Activated CD4-positive, alpha-beta memory T cell treated with anti-CD3 and anti-CD28 coated beads, Interleukin-2, amount 10 ng/mL, durations not matched to agents 7 days and 5 days (primary cell): ENCODE data around the gene NUP205. TPM values are rescaled to one million over a fixed set of nuclear protein-coding genes. Genes with fewer than 3 reads are reported as not detected.
"Not testable (repeated sequence)": the region's sequence is repeated elsewhere in the genome, so short reads cannot be mapped to it uniquely, and the experiment has no call there.

ENCODE experiments used
- CTCF ChIA-PET: fragments of 350-600 bp; sonication (Branson Sonifier 250); formaldehyde crosslinking; loops from one replicate; lab custom pipeline; 2021; ENCODE audit warnings: antibody characterized with exemption, inconsistent platforms; lab: Charles Lee
- POLR2A ChIA-PET: fragments of 350-600 bp; sonication (Branson Sonifier 250); formaldehyde crosslinking; loops from one replicate; lab custom pipeline; 2021; ENCODE audit warnings: antibody characterized with exemption; lab: Charles Lee
- DNase-seq: peaks from one replicate; pipeline ENCODE4 v3.0.0-alpha.2; 2020
- H3K27ac Mint-ChIP-seq: one replicate; pipeline ENCODE4 v1.8.0; 2021; ENCODE audit warnings: mild to moderate bottlenecking, mixed read lengths
- H3K27me3 Mint-ChIP-seq: one replicate; pipeline ENCODE4 v1.8.0; 2021; ENCODE audit warnings: mixed read lengths
- H3K36me3 Mint-ChIP-seq: one replicate; pipeline ENCODE4 v1.8.0; 2021; ENCODE audit warnings: low read depth, mixed read lengths
- H3K4me1 Mint-ChIP-seq: one replicate; pipeline ENCODE4 v1.8.0; 2021; ENCODE audit warnings: mixed read lengths
- H3K4me3 Mint-ChIP-seq: one replicate; pipeline ENCODE4 v1.8.0; 2021; ENCODE audit warnings: mild to moderate bottlenecking, mixed read lengths
- H3K9me3 Mint-ChIP-seq: one replicate; pipeline ENCODE4 v1.8.0; 2021; ENCODE audit warnings: mixed read lengths
- total RNA-seq, 2 experiments: library from RNA; stranded (reverse); gene quantifications; one replicate each; pipeline ENCODE4 v1.2.3, GENCODE V29; 2021

Gene NUP205
- total RNA-seq, 2 experiments from 2014 or later = 91.2 to 92.3 TPM

DNA sequence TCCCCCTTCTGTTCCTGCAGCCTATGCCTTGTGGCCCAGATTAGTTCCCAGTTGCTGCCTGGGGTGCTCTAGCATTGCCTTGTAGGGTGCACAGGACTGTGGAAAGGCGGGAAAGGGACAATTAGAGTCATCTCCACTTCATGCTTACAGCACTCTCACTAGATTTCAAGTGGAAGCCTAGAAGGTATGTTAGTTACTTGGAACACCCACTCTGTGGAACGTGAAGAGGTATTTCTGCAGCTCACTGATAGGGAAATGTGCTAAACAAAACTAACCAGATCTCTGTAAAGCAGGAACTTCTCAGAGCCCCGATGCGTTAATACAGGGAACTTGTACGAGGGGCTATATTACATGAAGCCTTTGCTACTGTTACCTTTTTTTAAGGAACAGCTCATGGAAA lies 124.0 kb downstream of the NUP205 start:
- H3K27ac Mint-ChIP-seq = no peak overlapping the region
- peaks cover 15% of the 10 kb centered on the region for H3K4me1 Mint-ChIP-seq
- no peaks in the 10 kb centered on the region for H3K9me3 Mint-ChIP-seq
- H3K4me3 Mint-ChIP-seq = no peak overlapping the region
- CTCF ChIA-PET = interaction anchor here (1.0 to 2.3 kb wide), 4 partner anchors 9 to 261 kb away, joined by 3 to 10 read pairs (median 6); partner anchors contain the start of gene STMP1
- H3K36me3 Mint-ChIP-seq = peaks cover 5% of the 10 kb centered on the region
- H3K27me3 Mint-ChIP-seq = peaks cover 1% of the 10 kb centered on the region
- POLR2A ChIA-PET = no interaction called here
- no peak for DNase-seq

DNA sequence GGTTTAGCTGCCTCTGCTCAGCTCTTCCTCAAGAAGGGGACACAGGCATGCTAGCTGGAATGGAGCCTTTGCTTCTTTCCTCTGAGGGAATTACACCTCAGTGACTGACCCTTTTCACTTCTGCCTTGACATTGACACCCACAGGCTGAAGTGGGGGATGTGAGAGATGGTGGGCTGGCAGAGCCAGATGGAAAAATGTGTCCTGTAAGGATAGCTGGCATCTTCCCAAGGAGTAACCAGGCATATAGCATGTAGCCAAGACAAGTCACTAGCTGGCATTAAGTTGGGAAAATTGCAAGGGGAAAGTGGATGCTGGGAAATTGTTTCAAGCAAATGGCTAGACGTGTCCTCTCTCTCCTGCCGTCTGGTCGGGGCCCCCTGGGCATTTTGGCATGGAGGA lies 124.5 kb downstream of the NUP205 start:
- POLR2A ChIA-PET = no interaction called here
- Mint-ChIP-seq H3K27ac (no peak overlapping the region), H3K9me3 (no peaks in the 10 kb centered on the region), H3K4me1 (peaks cover 15% of the 10 kb centered on the region), H3K36me3 (peaks cover 5% of the 10 kb centered on the region), H3K27me3 (peaks cover 1% of the 10 kb centered on the region), H3K4me3 (no peak overlapping the region)
- DNase-seq = no peak
- CTCF ChIA-PET = interaction anchor here (1.2 to 2.3 kb wide), 3 partner anchors 9 to 260 kb away, joined by 3 to 10 read pairs (median 9); partner anchors contain the start of gene STMP1

DNA sequence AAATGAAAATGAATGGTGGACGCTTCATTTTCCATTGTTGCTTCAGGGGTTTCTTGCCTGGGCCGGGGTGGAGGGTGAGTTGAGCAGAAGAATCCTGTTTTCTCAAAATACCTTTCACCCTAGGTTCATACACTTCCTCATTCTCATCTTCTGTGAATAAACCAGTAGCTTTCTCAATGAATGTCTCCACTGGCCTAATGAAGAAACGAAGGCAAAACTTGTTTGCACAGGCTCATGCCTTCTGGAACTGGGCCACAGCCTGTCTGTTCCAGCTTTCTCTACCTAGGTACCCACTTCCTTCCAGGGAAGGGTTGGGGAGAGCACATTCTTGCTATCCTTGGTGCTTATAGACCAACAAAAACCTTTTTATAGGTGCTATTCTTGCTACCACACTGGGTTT lies 125.9 kb downstream of the NUP205 start:
- Mint-ChIP-seq H3K4me3 (no peak overlapping the region), H3K4me1 (peaks cover 15% of the 10 kb centered on the region), H3K36me3 (no peaks in the 10 kb centered on the region), H3K27ac (no peak overlapping the region), H3K9me3 (no peaks in the 10 kb centered on the region), H3K27me3 (peaks cover 1% of the 10 kb centered on the region)
- ChIA-PET POLR2A (no interaction called here), CTCF (interaction anchor here (1.1 kb wide), 1 partner anchor 11 kb away, joined by 3 read pairs; no protein-coding TSS in a partner anchor)
- DNase-seq = no peak

DNA sequence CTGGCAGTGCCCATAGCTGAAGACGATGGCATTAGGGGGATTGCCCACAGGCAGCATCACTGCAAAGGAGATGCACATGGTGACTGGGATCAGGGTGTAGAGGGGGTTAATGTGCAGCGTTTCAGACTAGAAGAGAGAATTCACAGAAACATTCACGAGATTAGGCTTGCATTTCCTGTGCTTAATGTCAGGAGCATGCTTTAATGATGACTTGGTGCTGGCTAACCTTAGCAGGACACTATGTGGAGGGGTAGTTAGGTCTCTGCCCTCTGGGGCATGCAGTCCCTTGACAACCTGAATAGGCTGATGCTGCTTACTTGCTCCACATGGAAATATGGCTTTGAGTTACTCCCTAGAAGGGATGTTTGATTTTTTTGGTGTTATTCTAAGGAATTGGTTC lies 126.4 kb downstream of the NUP205 start:
- H3K27ac Mint-ChIP-seq = no peak overlapping the region
- H3K4me1 Mint-ChIP-seq = peaks cover 15% of the 10 kb centered on the region
- ChIA-PET CTCF (interaction anchor here (1.1 kb wide), 2 partner anchors 11 to 22 kb away, joined by 3 to 5 read pairs; partner anchors contain the start of gene STMP1), POLR2A (interaction anchor here (0.7 kb wide), 1 partner anchor 178 kb away, joined by 3 read pairs; no protein-coding TSS in a partner anchor)
- H3K27me3 Mint-ChIP-seq = peaks cover 1% of the 10 kb centered on the region
- DNase-seq = no peak
- peaks cover under 1% of the 10 kb centered on the region for H3K36me3 Mint-ChIP-seq
- H3K4me3 Mint-ChIP-seq = no peak overlapping the region
- no peaks in the 10 kb centered on the region for H3K9me3 Mint-ChIP-seq

DNA sequence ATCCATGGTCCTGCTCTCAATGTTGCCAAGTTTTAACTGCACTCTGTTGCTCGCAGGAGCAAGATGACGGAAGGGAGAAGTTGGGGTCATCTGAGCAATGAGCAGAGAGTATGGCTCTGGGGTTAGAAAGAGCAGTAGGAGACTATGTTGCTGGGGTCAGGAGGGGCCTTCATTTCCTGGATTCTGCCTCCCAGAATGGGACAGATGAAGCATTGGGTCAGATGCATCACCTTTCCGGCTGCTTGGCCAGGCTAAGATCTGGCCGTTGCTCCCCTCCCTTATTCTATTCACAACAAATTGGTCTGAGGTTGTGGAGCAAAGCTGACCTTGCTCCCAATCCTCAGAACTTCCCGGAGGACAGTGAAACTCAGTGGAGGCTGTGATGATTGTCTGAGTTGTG lies 127.0 kb downstream of the NUP205 start:
- CTCF ChIA-PET = interaction anchor here (0.6 to 1.1 kb wide), 3 partner anchors 9 to 22 kb away, joined by 3 to 5 read pairs (median 4); partner anchors contain the start of gene STMP1
- H3K36me3 Mint-ChIP-seq = peaks cover 2% of the 10 kb centered on the region
- no peaks in the 10 kb centered on the region for H3K9me3 Mint-ChIP-seq
- no peak overlapping the region for H3K4me3 Mint-ChIP-seq
- peaks cover 15% of the 10 kb centered on the region for H3K4me1 Mint-ChIP-seq
- H3K27me3 Mint-ChIP-seq = peaks cover 1% of the 10 kb centered on the region
- DNase-seq = no peak
- no peak overlapping the region for H3K27ac Mint-ChIP-seq
- POLR2A ChIA-PET = interaction anchor here (0.7 kb wide), 1 partner anchor 179 kb away, joined by 3 read pairs; no protein-coding TSS in a partner anchor

DNA sequence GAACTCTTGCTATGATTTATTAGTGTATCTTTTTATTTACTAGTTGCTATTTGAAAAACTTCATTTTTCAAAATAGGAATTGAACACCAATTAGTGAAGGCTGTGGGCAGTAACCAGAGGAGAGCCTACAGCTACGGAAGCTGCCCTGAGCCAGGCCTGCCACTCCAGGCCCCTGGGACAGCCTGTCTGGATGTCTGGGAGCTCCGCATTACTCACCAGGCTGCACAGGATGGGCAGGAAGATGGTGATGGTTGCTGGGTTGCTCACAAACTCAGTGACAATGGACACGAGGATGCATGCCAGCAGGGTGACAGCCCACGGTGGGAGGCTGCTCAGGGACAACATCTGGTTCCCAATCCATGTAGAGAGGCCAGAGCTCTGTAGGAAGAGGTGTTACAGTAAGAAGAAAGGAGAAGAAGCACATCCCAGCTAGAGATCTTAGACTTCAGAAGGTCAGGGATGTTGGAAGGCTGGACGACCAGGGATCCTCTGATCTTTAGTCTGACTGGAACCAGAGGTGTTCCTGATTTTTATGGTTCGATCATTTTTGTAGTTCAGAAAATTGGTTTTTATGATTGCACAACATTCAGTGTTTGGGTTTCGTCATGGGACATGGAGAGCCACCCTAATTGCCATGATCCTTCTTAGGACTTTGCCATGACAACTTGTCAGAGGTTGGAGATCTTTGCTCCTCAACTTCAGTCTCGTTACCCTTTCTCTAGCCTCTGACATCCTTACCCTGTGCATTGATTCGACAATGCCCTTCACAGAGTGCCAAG lies 127.8 kb downstream of the NUP205 start:
- POLR2A ChIA-PET = no interaction called here
- no peak for DNase-seq
- CTCF ChIA-PET = interaction anchor here (0.6 to 1.0 kb wide), 2 partner anchors 10 to 13 kb away, joined by 3 to 4 read pairs; no protein-coding TSS in a partner anchor
- Mint-ChIP-seq H3K4me3 (no peak overlapping the region), H3K27me3 (peaks cover 1% of the 10 kb centered on the region), H3K36me3 (peaks cover 2% of the 10 kb centered on the region), H3K9me3 (no peaks in the 10 kb centered on the region), H3K4me1 (peaks cover 12% of the 10 kb centered on the region), H3K27ac (no peak overlapping the region)

DNA sequence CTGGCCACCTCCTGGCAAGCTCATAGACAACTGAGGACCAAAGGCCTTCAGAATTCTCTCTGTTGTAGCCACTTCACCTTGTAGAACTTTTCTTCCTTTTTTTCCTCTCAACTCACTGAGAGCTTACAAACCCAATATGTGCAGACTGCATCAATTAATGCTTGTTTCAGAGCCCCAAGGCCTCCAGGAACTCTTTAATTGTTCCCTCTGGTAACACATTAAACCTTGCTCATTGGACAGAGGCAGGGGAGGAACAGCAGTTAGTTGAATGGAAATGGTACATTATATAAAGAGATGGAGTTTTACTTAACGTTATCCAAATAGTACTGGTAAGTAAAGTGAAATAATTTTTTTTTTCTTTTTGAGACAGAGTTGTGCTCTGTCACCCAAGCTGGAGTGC lies 129.7 kb downstream of the NUP205 start:
- DNase-seq = no peak
- CTCF ChIA-PET = interaction anchor here (1.3 kb wide), 1 partner anchor 14 kb away, joined by 6 read pairs; no protein-coding TSS in a partner anchor
- no peaks in the 10 kb centered on the region for H3K9me3 Mint-ChIP-seq
- POLR2A ChIA-PET = interaction anchor here (1.0 kb wide), 1 partner anchor 11 kb away, joined by 3 read pairs; no protein-coding TSS in a partner anchor
- no peak overlapping the region for H3K4me3 Mint-ChIP-seq
- no peaks in the 10 kb centered on the region for H3K4me1 Mint-ChIP-seq
- H3K36me3 Mint-ChIP-seq = peaks cover 2% of the 10 kb centered on the region
- no peak overlapping the region for H3K27ac Mint-ChIP-seq
- peaks cover 1% of the 10 kb centered on the region for H3K27me3 Mint-ChIP-seq

DNA sequence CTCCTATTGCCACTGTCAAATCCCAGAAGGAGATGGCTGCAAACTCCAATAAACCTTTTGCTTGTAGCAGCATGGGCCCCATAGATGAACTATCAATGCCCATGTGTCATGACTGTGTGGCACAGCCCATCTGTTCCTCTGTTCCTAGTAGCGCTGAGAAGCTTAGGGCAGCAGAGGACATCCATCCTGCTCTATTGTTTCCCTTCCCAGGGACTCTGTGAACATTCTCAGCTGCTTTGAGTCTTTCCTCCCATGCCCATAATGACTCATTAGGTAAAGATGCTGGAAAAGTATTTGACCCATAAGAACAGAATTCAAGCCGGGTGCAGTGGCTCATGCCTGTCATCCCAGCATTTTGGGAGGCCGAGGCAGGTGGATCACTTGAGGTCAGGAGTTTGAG lies 132.8 kb downstream of the NUP205 start:
- Mint-ChIP-seq H3K4me3 (no peak overlapping the region), H3K36me3 (peaks cover 2% of the 10 kb centered on the region), H3K27me3 (no peaks in the 10 kb centered on the region), H3K27ac (no peak overlapping the region), H3K9me3 (no peaks in the 10 kb centered on the region), H3K4me1 (no peaks in the 10 kb centered on the region)
- ChIA-PET CTCF (interaction anchor here (1.4 kb wide), 1 partner anchor 17 kb away, joined by 4 read pairs; no protein-coding TSS in a partner anchor), POLR2A (no interaction called here)
- no peak for DNase-seq

DNA sequence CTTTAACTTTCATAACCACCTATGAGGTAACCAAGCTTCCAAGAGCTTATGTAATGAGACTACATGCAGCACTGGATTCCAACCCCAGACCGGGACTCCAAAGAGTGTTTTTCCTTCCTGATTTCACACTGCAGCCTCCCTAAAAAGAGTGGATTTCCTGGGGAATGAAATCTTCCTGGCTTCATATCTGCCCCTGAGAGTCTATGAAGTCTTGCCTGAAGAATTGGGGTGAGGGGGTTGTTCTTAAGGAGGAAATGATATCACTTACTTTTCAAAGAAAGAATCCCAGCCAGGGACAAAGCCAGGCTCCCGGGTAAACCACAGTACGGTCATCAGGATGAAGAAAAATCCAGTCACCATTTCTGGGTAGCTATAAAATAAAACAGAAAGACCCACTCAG lies 134.3 kb downstream of the NUP205 start:
- peaks cover 2% of the 10 kb centered on the region for H3K36me3 Mint-ChIP-seq
- POLR2A ChIA-PET = no interaction called here
- H3K4me1 Mint-ChIP-seq = no peaks in the 10 kb centered on the region
- CTCF ChIA-PET = interaction anchor here (1.3 kb wide), 1 partner anchor 19 kb away, joined by 3 read pairs; no protein-coding TSS in a partner anchor
- no peaks in the 10 kb centered on the region for H3K27me3 Mint-ChIP-seq
- H3K4me3 Mint-ChIP-seq = no peak overlapping the region
- no peak for DNase-seq
- no peak overlapping the region for H3K27ac Mint-ChIP-seq
- H3K9me3 Mint-ChIP-seq = no peaks in the 10 kb centered on the region

DNA sequence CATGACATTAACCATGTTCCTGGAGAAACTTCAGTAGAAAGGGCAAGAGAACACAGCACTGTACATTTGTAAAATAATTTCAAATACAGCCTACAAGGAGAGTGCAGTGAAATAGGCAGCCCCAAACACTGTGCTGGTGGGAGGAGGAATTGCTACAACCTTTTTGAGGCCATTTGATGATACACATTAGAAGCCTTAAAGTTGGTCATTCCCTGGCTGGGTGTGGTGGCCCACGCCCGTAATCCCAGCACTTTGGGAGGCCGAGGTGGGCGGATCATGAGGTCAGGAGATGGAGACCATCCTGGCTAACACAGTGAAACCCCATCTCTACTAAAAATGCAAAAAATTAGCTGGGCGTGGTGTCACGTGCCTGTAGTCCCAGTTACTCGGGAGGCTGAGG lies 134.9 kb downstream of the NUP205 start:
- H3K27ac Mint-ChIP-seq, H3K27me3 Mint-ChIP-seq, H3K36me3 Mint-ChIP-seq, H3K4me1 Mint-ChIP-seq, DNase-seq, H3K4me3 Mint-ChIP-seq, POLR2A ChIA-PET, CTCF ChIA-PET, H3K9me3 Mint-ChIP-seq: not testable (repeated sequence)

DNA sequence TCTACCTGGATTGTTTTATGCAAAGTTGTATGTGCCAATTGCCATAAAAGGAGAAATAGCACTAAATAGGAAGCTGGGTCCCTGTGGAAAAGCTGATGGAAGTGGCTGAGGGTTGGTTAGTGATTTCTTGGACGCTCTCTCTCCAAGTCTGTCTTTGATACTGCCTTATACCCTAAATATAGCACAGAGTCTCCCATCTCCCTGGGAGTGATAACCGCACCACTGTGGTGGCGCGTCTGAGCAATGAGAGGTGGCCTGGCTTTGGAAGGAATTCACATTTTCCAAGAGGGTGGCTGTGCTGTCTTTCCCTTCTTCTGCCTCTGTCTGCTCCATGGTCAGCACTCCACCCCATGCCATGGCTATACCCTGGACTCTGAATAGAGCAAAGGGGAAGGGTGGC lies 135.8 kb downstream of the NUP205 start:
- POLR2A ChIA-PET = no interaction called here
- H3K27ac Mint-ChIP-seq = no peak overlapping the region
- H3K9me3 Mint-ChIP-seq = no peaks in the 10 kb centered on the region
- CTCF ChIA-PET = no interaction called here
- no peaks in the 10 kb centered on the region for H3K4me1 Mint-ChIP-seq
- DNase-seq = no peak
- H3K27me3 Mint-ChIP-seq = no peaks in the 10 kb centered on the region
- peaks cover 2% of the 10 kb centered on the region for H3K36me3 Mint-ChIP-seq
- H3K4me3 Mint-ChIP-seq = no peak overlapping the region

DNA sequence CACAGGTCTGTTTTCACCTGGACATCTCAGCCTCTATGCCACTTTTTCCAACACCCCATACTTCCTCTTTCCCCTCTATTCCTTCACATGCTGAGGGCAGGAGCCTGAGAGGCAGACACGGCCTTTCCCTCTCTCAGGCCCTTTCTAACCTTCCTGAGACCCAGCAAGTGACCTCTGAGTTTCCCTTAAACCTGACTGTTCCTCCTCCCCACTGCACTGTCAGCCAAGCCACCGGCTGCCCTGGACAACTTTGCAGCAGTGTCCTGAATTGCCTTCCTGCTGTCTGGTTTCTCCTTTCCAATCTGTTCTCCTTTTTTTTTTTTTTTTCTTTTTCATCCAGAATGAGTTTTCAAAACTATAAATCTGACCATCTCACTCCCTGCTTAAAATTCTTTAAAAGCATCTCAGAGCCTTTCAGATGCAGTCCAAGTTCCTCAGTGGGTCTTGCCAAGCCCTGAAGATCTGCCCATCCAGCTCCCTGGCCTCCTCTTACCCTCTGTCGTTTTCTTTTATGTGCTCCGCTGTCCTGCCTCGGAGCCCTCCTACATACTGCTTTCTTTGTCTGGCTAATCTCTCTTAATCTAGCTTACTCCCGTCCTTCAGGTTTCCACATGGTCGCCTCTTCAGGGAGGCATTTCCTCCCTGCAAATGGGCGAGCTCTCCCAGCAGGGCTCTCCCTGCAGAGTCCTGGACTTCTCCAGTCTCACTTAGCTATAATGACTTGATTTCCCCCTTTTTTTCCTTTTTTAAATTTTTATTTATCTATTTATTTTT lies 139.7 kb downstream of the NUP205 start:
- Mint-ChIP-seq H3K27ac (no peak overlapping the region), H3K4me1 (no peaks in the 10 kb centered on the region), H3K9me3 (no peaks in the 10 kb centered on the region), H3K36me3 (no peaks in the 10 kb centered on the region), H3K27me3 (no peaks in the 10 kb centered on the region), H3K4me3 (no peak overlapping the region)
- ChIA-PET POLR2A (no interaction called here), CTCF (no interaction called here)
- no peak for DNase-seq
